Measurements from ENCODE around the gene ESR1. TPM values are rescaled to one million over a fixed set of nuclear protein-coding genes. Genes with fewer than 3 reads are reported as not detected.

Gene ESR1
- polyA plus RNA-seq, 1 of the 3 experiments (the other 2 are of a cell fraction) = under 0.01 TPM

DNA sequence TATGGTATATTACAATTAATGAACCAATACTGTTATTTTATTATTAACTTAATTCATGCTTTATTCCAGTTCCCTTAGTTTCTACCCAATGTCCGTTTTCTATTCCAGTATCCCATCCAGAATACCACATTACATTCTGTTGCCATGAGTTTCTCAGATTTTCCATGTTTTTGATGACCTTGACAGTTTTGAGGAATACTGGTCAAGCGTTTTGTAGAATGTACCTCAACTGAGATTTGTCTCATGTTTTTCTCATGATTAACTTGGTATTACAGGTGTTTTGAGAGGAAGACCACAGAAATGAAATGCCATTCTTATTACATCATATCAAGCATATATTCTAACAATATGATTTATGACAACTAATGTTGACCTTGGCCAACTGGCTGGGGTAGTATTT lies 23.8 kb upstream of the ESR1 start (continued):
- TF ChIP-seq FOXM1 (IDR thresholded peaks at IDR 0.05; ENCODE audit: low read depth) = no peak
- no peak for TF ChIP-seq RCOR1 (IDR thresholded peaks at IDR 0.05; ENCODE audit: low read length)
- TF ChIP-seq, protein P1, sequence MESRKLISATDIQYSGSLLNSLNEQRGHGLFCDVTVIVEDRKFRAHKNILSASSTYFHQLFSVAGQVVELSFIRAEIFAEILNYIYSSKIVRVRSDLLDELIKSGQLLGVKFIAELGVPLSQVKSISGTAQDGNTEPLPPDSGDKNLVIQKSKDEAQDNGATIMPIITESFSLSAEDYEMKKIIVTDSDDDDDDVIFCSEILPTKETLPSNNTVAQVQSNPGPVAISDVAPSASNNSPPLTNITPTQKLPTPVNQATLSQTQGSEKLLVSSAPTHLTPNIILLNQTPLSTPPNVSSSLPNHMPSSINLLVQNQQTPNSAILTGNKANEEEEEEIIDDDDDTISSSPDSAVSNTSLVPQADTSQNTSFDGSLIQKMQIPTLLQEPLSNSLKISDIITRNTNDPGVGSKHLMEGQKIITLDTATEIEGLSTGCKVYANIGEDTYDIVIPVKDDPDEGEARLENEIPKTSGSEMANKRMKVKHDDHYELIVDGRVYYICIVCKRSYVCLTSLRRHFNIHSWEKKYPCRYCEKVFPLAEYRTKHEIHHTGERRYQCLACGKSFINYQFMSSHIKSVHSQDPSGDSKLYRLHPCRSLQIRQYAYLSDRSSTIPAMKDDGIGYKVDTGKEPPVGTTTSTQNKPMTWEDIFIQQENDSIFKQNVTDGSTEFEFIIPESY (IDR thresholded peaks at IDR 0.05; ENCODE audit: borderline replicate concordance, low read depth) = no peak
- no peak for TF ChIP-seq MXI1 (IDR thresholded peaks at IDR 0.05; ENCODE audit: low read depth, low read length)
- TF ChIP-seq RAD21 (IDR thresholded peaks at IDR 0.05; ENCODE audit: low read length) = no peak

DNA sequence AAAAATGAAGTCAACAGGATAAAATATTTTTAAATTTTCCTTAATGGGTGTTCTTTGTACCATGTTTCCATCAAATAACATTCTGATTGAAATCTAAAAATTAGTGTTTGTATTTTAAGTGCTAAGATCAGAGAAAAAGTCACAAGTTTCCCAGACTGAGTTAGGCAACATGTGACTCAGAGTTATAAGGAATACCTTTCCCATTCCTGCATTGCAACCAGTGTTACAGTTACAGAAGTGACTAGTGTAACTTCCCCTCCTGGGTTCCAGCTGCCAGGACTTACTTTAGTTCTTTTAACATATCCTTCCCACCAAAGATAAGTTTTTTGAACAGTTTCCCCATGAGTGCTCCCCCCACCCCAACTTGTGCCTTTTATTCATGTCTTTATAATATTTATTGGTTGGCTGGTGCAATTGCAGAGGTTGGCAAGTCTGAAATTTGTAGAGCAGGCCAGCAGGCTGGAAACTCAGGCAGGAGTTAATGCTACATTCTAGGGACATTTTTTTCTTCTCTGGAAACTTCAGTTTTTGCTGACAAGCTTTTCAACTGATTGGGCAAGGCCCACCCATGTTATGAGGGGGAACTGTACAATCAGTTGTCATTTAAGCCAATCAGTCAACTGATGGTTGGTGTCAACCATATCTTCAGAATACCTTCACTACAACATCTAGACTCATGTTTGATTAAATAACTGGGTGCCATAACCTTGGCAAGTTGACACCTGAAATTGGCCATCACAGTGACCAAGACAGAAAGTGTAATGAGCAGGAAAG lies 22.9 kb upstream of the ESR1 start:
- no peaks in the 10 kb centered on the region for H3K79me2 ChIP-seq (ENCODE audit: insufficient read depth)
- H3K36me3 ChIP-seq (replicated peaks in 1 of 2; ENCODE audit: control insufficient read depth in 1 of 2, insufficient read depth in 2 of 2, low read length in 1 of 2) = no peaks in the 10 kb centered on the region
- H2AFZ ChIP-seq (ENCODE audit: low read depth) = no peak overlapping the region
- no peak overlapping the region for H3K4me2 ChIP-seq
- no peak for TF ChIP-seq MEF2A (IDR thresholded peaks at IDR 0.05; ENCODE audit: borderline replicate concordance, low read depth)
- TF ChIP-seq, protein P2, sequence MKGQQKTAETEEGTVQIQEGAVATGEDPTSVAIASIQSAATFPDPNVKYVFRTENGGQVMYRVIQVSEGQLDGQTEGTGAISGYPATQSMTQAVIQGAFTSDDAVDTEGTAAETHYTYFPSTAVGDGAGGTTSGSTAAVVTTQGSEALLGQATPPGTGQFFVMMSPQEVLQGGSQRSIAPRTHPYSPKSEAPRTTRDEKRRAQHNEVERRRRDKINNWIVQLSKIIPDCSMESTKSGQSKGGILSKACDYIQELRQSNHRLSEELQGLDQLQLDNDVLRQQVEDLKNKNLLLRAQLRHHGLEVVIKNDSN (IDR thresholded peaks at IDR 0.05; ENCODE audit: borderline replicate concordance, low read depth) = no peak
- H3F3A ChIP-seq (replicated peaks; ENCODE audit: insufficient read depth) = no peaks in the 10 kb centered on the region
- no peak overlapping the region for H3K27ac ChIP-seq (ENCODE audit: low read depth in 2 of 2, low read length in 1 of 2)
- no peaks in the 10 kb centered on the region for H3K9me3 ChIP-seq
- no peak overlapping the region for H3K9ac ChIP-seq
- no peak overlapping the region for H3K4me3 ChIP-seq (ENCODE audit: low read depth in 2 of 2, low read length in 1 of 2)
- H3K9me2 ChIP-seq = no peaks in the 10 kb centered on the region
- no peak for DNase-seq
- CTCF ChIA-PET = no interaction called here
- H3K27me3 ChIP-seq (ENCODE audit: insufficient read depth) = no peaks in the 10 kb centered on the region
- no peaks in the 10 kb centered on the region for H3K4me1 ChIP-seq (ENCODE audit: control insufficient read depth in 1 of 2, insufficient read depth in 2 of 2, low read depth in 1 of 2, low read length in 1 of 2)
- no peaks in the 10 kb centered on the region for H4K20me1 ChIP-seq (ENCODE audit: insufficient read depth)
- POLR2A ChIA-PET = no interaction called here

DNA sequence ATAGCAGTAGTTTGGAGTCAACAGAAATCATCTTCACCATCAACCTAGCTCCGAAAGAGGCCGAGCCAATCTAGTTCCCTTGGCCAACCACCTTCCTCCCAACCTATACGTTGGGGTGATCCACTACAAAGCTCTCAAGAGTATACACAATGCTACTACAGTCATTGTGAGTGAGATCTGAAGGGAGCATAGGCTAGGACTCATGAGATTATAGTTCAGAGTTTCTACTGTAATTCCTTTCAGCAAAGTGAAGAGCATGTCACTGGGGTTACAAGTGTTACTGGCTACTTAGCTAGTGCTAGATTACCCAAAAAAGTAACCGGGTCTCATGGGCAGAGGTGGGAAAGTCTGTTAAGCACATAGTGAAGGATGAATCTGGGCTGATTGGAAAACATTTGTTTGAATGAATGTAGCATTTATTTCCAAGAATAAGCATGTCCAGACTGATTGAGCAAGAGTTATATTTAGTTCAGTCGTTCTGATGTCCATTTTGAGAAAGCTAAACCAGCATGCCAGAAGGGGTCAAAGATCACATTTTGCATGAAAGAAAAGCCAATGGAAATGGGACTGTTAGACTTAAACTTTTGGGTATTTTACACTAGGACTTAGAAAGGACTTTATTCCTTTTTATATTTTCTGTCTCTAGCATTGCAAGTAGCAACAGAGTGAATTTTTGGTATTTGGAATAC lies 10.5 kb upstream of the ESR1 start:
- CTCF ChIA-PET = interaction anchor here (0.6 kb wide), 1 partner anchor 20 kb away, joined by 3 read pairs; no protein-coding TSS in a partner anchor
- Histone ChIP-seq H3K4me2 (no peak overlapping the region), H2AFZ (ENCODE audit: low read depth) (no peak overlapping the region), H3K4me3 (ENCODE audit: low read depth in 2 of 2, low read length in 1 of 2) (no peak overlapping the region), H3K79me2 (ENCODE audit: insufficient read depth) (no peaks in the 10 kb centered on the region), H3K4me1 (ENCODE audit: control insufficient read depth in 1 of 2, insufficient read depth in 2 of 2, low read depth in 1 of 2, low read length in 1 of 2) (no peaks in the 10 kb centered on the region), H3K9ac (no peak overlapping the region), H3K9me2 (no peaks in the 10 kb centered on the region), H3F3A (replicated peaks; ENCODE audit: insufficient read depth) (no peaks in the 10 kb centered on the region), H4K20me1 (ENCODE audit: insufficient read depth) (no peaks in the 10 kb centered on the region), H3K9me3 (no peaks in the 10 kb centered on the region), H3K36me3 (replicated peaks in 1 of 2; ENCODE audit: control insufficient read depth in 1 of 2, insufficient read depth in 2 of 2, low read length in 1 of 2) (no peaks in the 10 kb centered on the region), H3K27me3 (ENCODE audit: insufficient read depth) (no peaks in the 10 kb centered on the region), H3K27ac (ENCODE audit: low read depth in 2 of 2, low read length in 1 of 2) (no peak overlapping the region)
- 26% methylated on average over 5 of the region's 5 CpGs for WGBS (ENCODE audit: low lambda C conversion rate)
- DNase-seq = no peak
- POLR2A ChIA-PET = no interaction called here
- TF ChIP-seq, protein P3, sequence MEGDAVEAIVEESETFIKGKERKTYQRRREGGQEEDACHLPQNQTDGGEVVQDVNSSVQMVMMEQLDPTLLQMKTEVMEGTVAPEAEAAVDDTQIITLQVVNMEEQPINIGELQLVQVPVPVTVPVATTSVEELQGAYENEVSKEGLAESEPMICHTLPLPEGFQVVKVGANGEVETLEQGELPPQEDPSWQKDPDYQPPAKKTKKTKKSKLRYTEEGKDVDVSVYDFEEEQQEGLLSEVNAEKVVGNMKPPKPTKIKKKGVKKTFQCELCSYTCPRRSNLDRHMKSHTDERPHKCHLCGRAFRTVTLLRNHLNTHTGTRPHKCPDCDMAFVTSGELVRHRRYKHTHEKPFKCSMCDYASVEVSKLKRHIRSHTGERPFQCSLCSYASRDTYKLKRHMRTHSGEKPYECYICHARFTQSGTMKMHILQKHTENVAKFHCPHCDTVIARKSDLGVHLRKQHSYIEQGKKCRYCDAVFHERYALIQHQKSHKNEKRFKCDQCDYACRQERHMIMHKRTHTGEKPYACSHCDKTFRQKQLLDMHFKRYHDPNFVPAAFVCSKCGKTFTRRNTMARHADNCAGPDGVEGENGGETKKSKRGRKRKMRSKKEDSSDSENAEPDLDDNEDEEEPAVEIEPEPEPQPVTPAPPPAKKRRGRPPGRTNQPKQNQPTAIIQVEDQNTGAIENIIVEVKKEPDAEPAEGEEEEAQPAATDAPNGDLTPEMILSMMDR (IDR thresholded peaks at IDR 0.05) = no peak
- TF ChIP-seq ELF1 (IDR thresholded peaks at IDR 0.05) = no peak
- no peak for TF ChIP-seq TEAD4 (IDR thresholded peaks at IDR 0.05; ENCODE audit: borderline replicate concordance, insufficient read depth)
- TF ChIP-seq RAD21 (IDR thresholded peaks at IDR 0.05; ENCODE audit: low read length) = no peak
- TF ChIP-seq, protein P4, sequence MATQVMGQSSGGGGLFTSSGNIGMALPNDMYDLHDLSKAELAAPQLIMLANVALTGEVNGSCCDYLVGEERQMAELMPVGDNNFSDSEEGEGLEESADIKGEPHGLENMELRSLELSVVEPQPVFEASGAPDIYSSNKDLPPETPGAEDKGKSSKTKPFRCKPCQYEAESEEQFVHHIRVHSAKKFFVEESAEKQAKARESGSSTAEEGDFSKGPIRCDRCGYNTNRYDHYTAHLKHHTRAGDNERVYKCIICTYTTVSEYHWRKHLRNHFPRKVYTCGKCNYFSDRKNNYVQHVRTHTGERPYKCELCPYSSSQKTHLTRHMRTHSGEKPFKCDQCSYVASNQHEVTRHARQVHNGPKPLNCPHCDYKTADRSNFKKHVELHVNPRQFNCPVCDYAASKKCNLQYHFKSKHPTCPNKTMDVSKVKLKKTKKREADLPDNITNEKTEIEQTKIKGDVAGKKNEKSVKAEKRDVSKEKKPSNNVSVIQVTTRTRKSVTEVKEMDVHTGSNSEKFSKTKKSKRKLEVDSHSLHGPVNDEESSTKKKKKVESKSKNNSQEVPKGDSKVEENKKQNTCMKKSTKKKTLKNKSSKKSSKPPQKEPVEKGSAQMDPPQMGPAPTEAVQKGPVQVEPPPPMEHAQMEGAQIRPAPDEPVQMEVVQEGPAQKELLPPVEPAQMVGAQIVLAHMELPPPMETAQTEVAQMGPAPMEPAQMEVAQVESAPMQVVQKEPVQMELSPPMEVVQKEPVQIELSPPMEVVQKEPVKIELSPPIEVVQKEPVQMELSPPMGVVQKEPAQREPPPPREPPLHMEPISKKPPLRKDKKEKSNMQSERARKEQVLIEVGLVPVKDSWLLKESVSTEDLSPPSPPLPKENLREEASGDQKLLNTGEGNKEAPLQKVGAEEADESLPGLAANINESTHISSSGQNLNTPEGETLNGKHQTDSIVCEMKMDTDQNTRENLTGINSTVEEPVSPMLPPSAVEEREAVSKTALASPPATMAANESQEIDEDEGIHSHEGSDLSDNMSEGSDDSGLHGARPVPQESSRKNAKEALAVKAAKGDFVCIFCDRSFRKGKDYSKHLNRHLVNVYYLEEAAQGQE (IDR thresholded peaks at IDR 0.05; ENCODE audit: low read depth, low read length) = no peak
- TF ChIP-seq PBX3 (IDR thresholded peaks at IDR 0.05) = no peak
- TF ChIP-seq, protein P5, sequence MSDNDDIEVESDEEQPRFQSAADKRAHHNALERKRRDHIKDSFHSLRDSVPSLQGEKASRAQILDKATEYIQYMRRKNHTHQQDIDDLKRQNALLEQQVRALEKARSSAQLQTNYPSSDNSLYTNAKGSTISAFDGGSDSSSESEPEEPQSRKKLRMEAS (IDR thresholded peaks at IDR 0.05; ENCODE audit: low read depth) = no peak
- no peak for TF ChIP-seq RFX5 (IDR thresholded peaks at IDR 0.05; ENCODE audit: low read length)

Measured in SK-N-SH (cell line).